Kidney epithelial cell (primary cell): ENCODE results near the gene ATP6V0E1. TPM values are rescaled to one million over a fixed set of nuclear protein-coding genes. Genes with fewer than 3 reads are reported as not detected.

Experiments used
- DNase-seq: peaks from one replicate; pipeline ENCODE4 v3.0.0-alpha.2; 2010; ENCODE audit warnings: low read depth
- H3K27me3 ChIP-seq: 2 replicates; pipeline ENCODE4 v1.6.0; 2011; ENCODE audit warnings: low read length; ENCODE audit not compliant: control insufficient read depth, insufficient read depth
- H3K36me3 ChIP-seq: 2 replicates; pipeline ENCODE4 v1.5.1; 2011; ENCODE audit warnings: low read length; ENCODE audit not compliant: control insufficient read depth, insufficient read depth
- H3K4me3 ChIP-seq: 2 replicates; pipeline ENCODE4 v1.5.1; 2011; ENCODE audit warnings: low read depth, mild to moderate bottlenecking, control low read depth, low read length
- CTCF ChIP-seq: IDR thresholded peaks from 2 replicates; pipeline ENCODE4 v1.5.1; 2011; ENCODE audit warnings: mild to moderate bottlenecking, moderate library complexity, low read length, control low read depth, inconsistent platforms; ENCODE audit not compliant: insufficient read depth, poor library complexity, severe bottlenecking
- total RNA-seq: library from RNA; depleted of rRNA; stranded (reverse); fragments of >200 nt; gene quantifications from 2 replicates; pipeline ENCODE4 v1.2.3, GENCODE V29; 2015

Gene ATP6V0E1
- total RNA-seq, 1 donor from 2014 or later, result 178 TPM

GRCh38 chr5:172958331-172959046, 25.1 kb upstream of the ATP6V0E1 start:
- DNase-seq, result no peak
- H3K36me3 ChIP-seq, result no peaks in the 10 kb centered on the region
- H3K4me3 ChIP-seq, result peak overlapping the region; percentile 93
- no peak for TF ChIP-seq CTCF
- H3K27me3 ChIP-seq, result no peaks in the 10 kb centered on the region

GRCh38 chr5:172959824-172960799, 23.5 kb upstream of the ATP6V0E1 start:
- Histone ChIP-seq H3K36me3 (no peaks in the 10 kb centered on the region), H3K4me3 (peak overlapping the region; percentile 93), H3K27me3 (no peaks in the 10 kb centered on the region)
- no peak for DNase-seq
- TF ChIP-seq CTCF, result no peak

GRCh38 chr5:172969921-172970320, 13.7 kb upstream of the ATP6V0E1 start:
- DNase-seq, result no peak
- no peak for TF ChIP-seq CTCF
- Histone ChIP-seq H3K4me3 (no peak overlapping the region), H3K36me3 (peaks cover 3% of the 10 kb centered on the region), H3K27me3 (no peaks in the 10 kb centered on the region)

- Histone ChIP-seq H3K27me3 (no peaks in the 10 kb centered on the region), H3K4me3 (no peak overlapping the region), H3K36me3 (peaks cover 1% of the 10 kb centered on the region)
- TF ChIP-seq CTCF, result no peak
- no peak for DNase-seq
These were observed 12.1 kb upstream of the ATP6V0E1 start for GRCh38 chr5:172971482-172971881.

- no peak for DNase-seq
- Histone ChIP-seq H3K27me3 (no peaks in the 10 kb centered on the region), H3K4me3 (no peak overlapping the region), H3K36me3 (peaks cover 1% of the 10 kb centered on the region)
- TF ChIP-seq CTCF, result no peak
These were observed 11.0 kb upstream of the ATP6V0E1 start for GRCh38 chr5:172972552-172972951.
